GM12874 (cell line): ENCODE measurements around the gene TRIML1.

ENCODE experiments used
- CTCF ChIP-seq: IDR thresholded peaks from 2 replicates; pipeline ENCODE4 v1.5.1; 2011; ENCODE audit warnings: low read depth, mild to moderate bottlenecking, control low read depth, low read length, moderate library complexity; ENCODE audit not compliant: insufficient read depth

Gene TRIML1

GRCh38 chr4:188154668-188155405 lies 15.6 kb downstream of the TRIML1 start:
- TF ChIP-seq CTCF: no peak

- no peak for TF ChIP-seq CTCF
Measured at GRCh38 chr4:188158336-188158735, 19.1 kb downstream of the TRIML1 start.

- TF ChIP-seq CTCF: no peak
Measured at GRCh38 chr4:188160406-188160805, 21.2 kb downstream of the TRIML1 start.

- TF ChIP-seq CTCF: no peak
Measured at GRCh38 chr4:188161167-188161566, 21.9 kb downstream of the TRIML1 start.

- no peak for TF ChIP-seq CTCF
Measured at GRCh38 chr4:188162698-188163097, 23.5 kb downstream of the TRIML1 start.

- no peak for TF ChIP-seq CTCF
Measured at GRCh38 chr4:188168726-188169373, 29.6 kb downstream of the TRIML1 start.

GRCh38 chr4:188171551-188171950 lies 32.3 kb downstream of the TRIML1 start:
- no peak for TF ChIP-seq CTCF
